ENCODE measurements around the gene WNK3.

WNK3 gene

DNA sequence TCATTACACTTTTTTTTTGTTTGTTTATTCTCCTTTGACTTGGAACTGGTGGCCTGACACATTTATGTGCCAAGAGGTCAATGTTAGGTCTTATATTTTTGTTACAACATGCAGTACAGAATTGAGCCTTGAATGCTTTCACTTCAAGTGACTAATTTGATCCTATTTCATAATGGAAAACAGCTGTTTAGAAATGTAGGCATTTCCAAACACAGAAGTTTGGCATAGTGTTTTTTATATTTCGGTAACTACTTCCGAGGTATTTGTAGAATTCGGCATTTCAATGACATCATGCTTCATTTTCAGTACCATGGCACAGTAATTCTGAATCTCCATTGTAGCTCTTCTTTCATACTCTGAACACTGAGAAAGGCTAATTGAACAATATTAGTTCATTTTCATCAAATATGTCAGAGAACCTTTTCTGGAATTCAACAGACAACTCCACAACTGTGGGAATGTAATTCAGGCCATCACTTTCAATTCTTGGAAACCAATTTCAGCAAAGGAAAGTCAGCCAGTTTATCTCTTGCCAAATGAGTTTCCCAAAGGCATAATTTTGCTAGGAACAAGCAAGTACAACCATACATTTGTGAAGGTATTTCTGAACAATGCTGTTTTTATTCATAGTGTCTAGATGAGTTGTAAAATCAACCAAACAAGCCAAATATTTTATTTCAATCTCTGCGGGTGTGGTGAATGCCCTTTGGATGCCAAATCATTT is 186.2 kb downstream of the WNK3 start:
- Mint-ChIP-seq H3K27me3 (no peaks in the 10 kb centered on the region), H3K4me1 (ENCODE audit: low read depth) (peaks cover 2% of the 10 kb centered on the region), H3K27ac (no peak overlapping the region), H3K36me3 (ENCODE audit: low read depth) (peaks cover 15% of the 10 kb centered on the region), H3K9me3 (no peaks in the 10 kb centered on the region), H3K4me3 (no peak overlapping the region)
- intact Hi-C loops (cut with micrococcal nuclease): no loop called here

DNA sequence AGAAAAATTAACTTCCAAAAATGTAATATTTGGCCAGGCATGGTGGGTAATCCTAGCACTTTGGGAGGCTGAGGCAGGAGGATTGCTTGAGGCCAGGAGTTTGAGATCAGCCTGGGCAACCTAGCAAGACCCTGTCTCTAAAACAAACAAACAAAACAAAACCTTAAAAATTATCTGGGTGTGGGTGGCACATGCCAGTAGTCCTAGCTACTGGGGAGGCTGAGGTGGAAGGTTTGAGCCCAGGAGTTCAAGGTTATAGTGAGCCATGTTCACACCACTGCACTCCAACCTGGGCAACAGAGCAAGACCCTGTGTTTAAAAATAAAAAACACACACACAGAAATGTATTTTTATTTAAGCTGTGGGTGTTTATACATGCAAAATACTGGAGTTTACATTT is 186.8 kb downstream of the WNK3 start:
- Mint-ChIP-seq H3K36me3 (ENCODE audit: low read depth) (peaks cover 13% of the 10 kb centered on the region), H3K27me3 (no peaks in the 10 kb centered on the region), H3K9me3 (no peaks in the 10 kb centered on the region), H3K4me1 (ENCODE audit: low read depth) (no peaks in the 10 kb centered on the region), H3K27ac (no peak overlapping the region), H3K4me3 (no peak overlapping the region)
- intact Hi-C loops (cut with micrococcal nuclease): no loop called here

DNA sequence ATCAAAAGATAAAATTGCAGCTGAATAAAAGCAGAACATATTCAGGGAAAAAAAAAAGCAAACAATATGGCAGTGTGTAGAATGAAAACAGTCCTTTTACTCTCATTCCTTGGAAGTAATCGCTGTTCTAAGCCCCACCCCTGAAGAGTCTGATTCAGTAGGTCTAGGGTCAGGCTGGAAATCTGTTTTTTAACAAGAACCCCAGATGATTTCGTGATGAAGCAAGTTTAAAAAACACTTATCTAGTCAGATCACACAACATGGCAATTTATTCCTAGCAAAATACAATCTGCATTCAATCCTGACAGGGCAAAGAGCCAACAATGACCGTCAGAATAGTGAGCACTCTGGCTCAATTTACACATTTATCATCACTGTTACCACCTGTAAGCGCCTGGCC is 190.9 kb downstream of the WNK3 start:
- Mint-ChIP-seq H3K27ac (no peak overlapping the region), H3K36me3 (ENCODE audit: low read depth) (no peaks in the 10 kb centered on the region), H3K27me3 (no peaks in the 10 kb centered on the region), H3K4me3 (no peak overlapping the region), H3K9me3 (no peaks in the 10 kb centered on the region), H3K4me1 (ENCODE audit: low read depth) (no peaks in the 10 kb centered on the region)
- intact Hi-C loops (cut with micrococcal nuclease): no loop called here

DNA sequence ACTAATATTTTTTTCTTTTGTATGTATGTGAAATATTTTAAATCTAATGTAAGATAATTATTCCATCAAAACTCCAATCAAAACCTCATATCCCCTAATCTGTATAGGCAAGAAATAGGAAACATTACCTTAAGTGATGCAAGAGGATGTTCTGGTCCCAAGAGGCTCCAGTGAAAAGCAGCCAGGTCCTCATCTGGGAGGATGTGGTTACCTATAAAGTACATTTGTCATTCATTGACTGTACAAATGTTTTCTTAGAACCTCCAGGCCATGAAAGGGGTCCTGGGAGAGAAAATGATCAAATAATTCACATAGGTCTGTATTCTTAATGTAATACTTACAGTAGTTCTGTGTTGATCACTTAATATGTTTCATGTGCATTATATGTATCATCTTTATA is 200.3 kb downstream of the WNK3 start:
- Mint-ChIP-seq H3K36me3 (ENCODE audit: low read depth) (peaks cover 40% of the 10 kb centered on the region), H3K9me3 (no peaks in the 10 kb centered on the region), H3K4me3 (no peak overlapping the region), H3K27ac (no peak overlapping the region), H3K4me1 (ENCODE audit: low read depth) (no peaks in the 10 kb centered on the region), H3K27me3 (no peaks in the 10 kb centered on the region)
- intact Hi-C loops (cut with micrococcal nuclease): no loop called here
